A673 (cell line): ENCODE measurements around the gene EIF5AL1.

Source experiments
- CTCF ChIP-seq: fragments of 300-800, 200-600 bp; sonication (generic); conservative IDR thresholded peaks from 2 replicates; pipeline ENCODE4 v1.5.1; 2017; ENCODE audit warnings: low read depth, mild to moderate bottlenecking, antibody characterized with exemption, low read length, moderate library complexity, mixed read lengths
- EZH2 ChIP-seq: fragments of 200-600 bp; sonication (generic); IDR thresholded peaks from 2 replicates; pipeline ENCODE4 v1.6.1; 2017; ENCODE audit warnings: borderline replicate concordance, low read depth, mild to moderate bottlenecking, mixed read lengths, antibody characterized with exemption, low read length; ENCODE audit not compliant: poor library complexity, severe bottlenecking

- TF ChIP-seq CTCF (no peak), EZH2 (no peak)
Measured at GRCh38 chr10:79494871-79495705, 17.2 kb upstream of the EIF5AL1 start.
